GM21825 (cell line): Measurements from ENCODE around the gene PRR12.

ENCODE experiments used
- ATAC-seq: cut with Tn5 transposase; IDR thresholded peaks from one replicate; pipeline ENCODE4 v1.9.1; 2021; ENCODE audit warnings: mild to moderate bottlenecking, moderate library complexity; ENCODE audit not compliant: unreplicated experiment

PRR12 gene

GRCh38 chr19:49590071-49590970, 661 bp upstream of the PRR12 start:
- peak; percentile 64 for ATAC-seq

- ATAC-seq = no peak
Measured at GRCh38 chr19:49591731-49592485, 926 bp downstream of the PRR12 start.

- no peak for ATAC-seq
Measured at GRCh38 chr19:49592486-49593232, 1.7 kb downstream of the PRR12 start.

GRCh38 chr19:49593233-49594113, 2.5 kb downstream of the PRR12 start:
- ATAC-seq = no peak

- ATAC-seq = no peak
Measured at GRCh38 chr19:49594157-49594992, 3.4 kb downstream of the PRR12 start.

- no peak for ATAC-seq
Measured at GRCh38 chr19:49594993-49595818, 4.2 kb downstream of the PRR12 start.

GRCh38 chr19:49595819-49596404, 4.9 kb downstream of the PRR12 start:
- ATAC-seq = no peak

GRCh38 chr19:49596407-49596806, 5.4 kb downstream of the PRR12 start:
- ATAC-seq = no peak

- ATAC-seq = no peak
Measured at GRCh38 chr19:49596954-49597702, 6.1 kb downstream of the PRR12 start.

- no peak for ATAC-seq
Measured at GRCh38 chr19:49597703-49597974, 6.7 kb downstream of the PRR12 start.

GRCh38 chr19:49599378-49600295, 8.7 kb downstream of the PRR12 start:
- no peak for ATAC-seq

GRCh38 chr19:49601482-49602038, 10.6 kb downstream of the PRR12 start:
- no peak for ATAC-seq

GRCh38 chr19:49602806-49603205, 11.8 kb downstream of the PRR12 start:
- no peak for ATAC-seq

GRCh38 chr19:49605605-49606004, 14.6 kb downstream of the PRR12 start:
- no peak for ATAC-seq

GRCh38 chr19:49609499-49610092, 18.6 kb downstream of the PRR12 start:
- ATAC-seq = no peak

- ATAC-seq = no peak
Measured at GRCh38 chr19:49613374-49613773, 22.4 kb downstream of the PRR12 start.
